Body of pancreas (tissue), 4 donors: ENCODE measurements around the gene ATG16L2. TPM values are rescaled to one million over a fixed set of nuclear protein-coding genes. Genes with fewer than 3 reads are reported as not detected.
"Not testable (repeated sequence)": the region's sequence is repeated elsewhere in the genome, so short reads cannot be mapped to it uniquely, and the experiment has no call there.

ENCODE experiments used
- ATAC-seq: fragments of 150-250 bp; one replicate; pipeline ENCODE4 v1.9.1; 2016
- DNase-seq, 4 donors: peaks; one replicate each; pipeline ENCODE4 v3.0.0-alpha.2; 2019
- H3K27ac ChIP-seq, 4 donors: fragments of 200-600 bp; sonication (generic); 1 replicate in 3 of 4; 2 replicates in 1 of 4; pipeline versions ENCODE4 v1.5.1 to v1.6.1; 2016 to 2019; ENCODE audit warnings: mild to moderate bottlenecking in 1 of 4, mixed read lengths in 1 of 4, moderate library complexity in 1 of 4
- H3K27me3 ChIP-seq, 2 donors: fragments of 200-600 bp; sonication (generic); one replicate each; pipeline ENCODE4 v1.6.0; 2016; ENCODE audit warnings: mild to moderate bottlenecking in 1 of 2
- H3K36me3 ChIP-seq, 2 donors: fragments of 200-600 bp; sonication (generic); replicated peaks in 1 of 2; 2 replicates each; pipeline ENCODE4 v1.5.1; 2016; ENCODE audit warnings: low read depth in 2 of 2; ENCODE audit not compliant: insufficient read depth in 1 of 2
- H3K4me1 ChIP-seq: fragments of 200-600 bp; sonication (generic); one replicate; pipeline ENCODE4 v1.6.0; 2016
- H3K4me3 ChIP-seq, 2 donors: fragments of 200-600 bp; sonication (generic); 1 replicate in 1 of 2; 2 replicates in 1 of 2; pipeline ENCODE4 v1.5.1; 2016 to 2019
- H3K9me3 ChIP-seq, 3 donors: fragments of 200-600 bp; sonication (generic); 1 replicate in 2 of 3; 2 replicates in 1 of 3; pipeline ENCODE4 v1.5.1; 2016
- CTCF ChIP-seq, 7 experiments: fragments of 450-650 bp in 4 of 7; fragments of 200-600 bp in 3 of 7; sonication (generic) in 3 of 7; IDR thresholded peaks; one replicate each; pipeline ENCODE4 v1.5.1; 2016 to 2019; ENCODE audit warnings: antibody characterized with exemption in 7 of 7
- POLR2A ChIP-seq, 3 donors: fragments of 450-650 bp; IDR thresholded peaks; one replicate each; pipeline ENCODE4 v1.6.1; 2016; ENCODE audit warnings: antibody characterized with exemption in 3 of 3, mild to moderate bottlenecking in 2 of 3
- WGBS, 2 donors: methylation state at CpG; one replicate each; pipeline ENCODE4 v1.1.5; 2017; 5-methylcytosine and 5-hydroxymethylcytosine counted together
- intact Hi-C: fragments of 100-400 bp; cut with DNase I; formaldehyde crosslinking; loops from one replicate; pipeline ENCODE4 v1.15.1; 2023
- total RNA-seq, 2 donors: library from RNA; depleted of rRNA; stranded (reverse); fragments of >200 nt; gene quantifications; one replicate each; pipeline ENCODE4 v1.1.0, GENCODE V29; 2016

Gene ATG16L2
- total RNA-seq, 2 donors from 2014 or later, result 27.5 to 28.3 TPM

GRCh38 chr11:72856551-72857345 lies 42.5 kb downstream of the ATG16L2 start:
- Histone ChIP-seq H3K9me3 (no peaks in the 10 kb centered on the region), H3K36me3 (no peaks in the 10 kb centered on the region), H3K4me3 (no peak overlapping the region), H3K4me1 (peaks cover 7% of the 10 kb centered on the region), H3K27ac (no peak overlapping the region), H3K27me3 (no peaks in the 10 kb centered on the region)
- no peak for ATAC-seq
- no peak for DNase-seq
- intact Hi-C loops, result no loop called here
- no peak for TF ChIP-seq POLR2A (IDR thresholded peaks at IDR 0.05)
- no peak for TF ChIP-seq CTCF (IDR thresholded peaks at IDR 0.05)
- WGBS, 2 donors, result 6 to 7% methylated on average over 3 of the region's 3 CpGs

GRCh38 chr11:72858267-72858666 lies 44.1 kb downstream of the ATG16L2 start:
- not testable (repeated sequence) for DNase-seq, ATAC-seq, H3K9me3 ChIP-seq

GRCh38 chr11:72859126-72859525 lies 44.9 kb downstream of the ATG16L2 start:
- ATAC-seq (no peak), DNase-seq (no peak)
- WGBS, 2 donors, result 92 to 96% methylated on average over 3 of the region's 3 CpGs
- Histone ChIP-seq H3K27me3 (no peaks in the 10 kb centered on the region), H3K27ac (no peak overlapping the region), H3K36me3 (no peaks in the 10 kb centered on the region), H3K9me3 (no peaks in the 10 kb centered on the region), H3K4me1 (peaks cover 12% of the 10 kb centered on the region), H3K4me3 (no peak overlapping the region)
- intact Hi-C loops, result no loop called here
- TF ChIP-seq CTCF (IDR thresholded peaks at IDR 0.05) (no peak), POLR2A (IDR thresholded peaks at IDR 0.05) (no peak)

More at GRCh38 chr11:72858267-72858666, 44.1 kb downstream of the ATG16L2 start:
- H3K4me1 ChIP-seq, result peaks cover 12% of the 10 kb centered on the region
- H3K27ac ChIP-seq, H3K27me3 ChIP-seq, H3K4me3 ChIP-seq, intact Hi-C loops, H3K36me3 ChIP-seq: not testable (repeated sequence)
- WGBS, 2 donors, result 100% methylated on average over 2 of the region's 2 CpGs

GRCh38 chr11:72860010-72860409 lies 45.8 kb downstream of the ATG16L2 start:
- DNase-seq (no peak), ATAC-seq (no peak)
- H3K36me3 ChIP-seq, result no peaks in the 10 kb centered on the region
- H3K27ac ChIP-seq, result no peak overlapping the region
- no peaks in the 10 kb centered on the region for H3K27me3 ChIP-seq
- intact Hi-C loops, result no loop called here
- H3K4me1 ChIP-seq, result peaks cover 17% of the 10 kb centered on the region
- WGBS, 2 donors, result 85 to 91% methylated on average over 4 of the region's 4 CpGs
- no peak overlapping the region for H3K4me3 ChIP-seq
- no peak for TF ChIP-seq POLR2A (IDR thresholded peaks at IDR 0.05)
- TF ChIP-seq CTCF (IDR thresholded peaks at IDR 0.05), result no peak
- H3K9me3 ChIP-seq, result no peaks in the 10 kb centered on the region

GRCh38 chr11:72860592-72860991 lies 46.4 kb downstream of the ATG16L2 start:
- ATAC-seq (no peak), DNase-seq (no peak)
- Histone ChIP-seq H3K36me3 (no peaks in the 10 kb centered on the region), H3K4me3 (no peak overlapping the region), H3K9me3 (no peaks in the 10 kb centered on the region), H3K4me1 (peaks cover 18% of the 10 kb centered on the region), H3K27ac (no peak overlapping the region), H3K27me3 (no peaks in the 10 kb centered on the region)
- intact Hi-C loops, result no loop called here
- no peak for TF ChIP-seq POLR2A (IDR thresholded peaks at IDR 0.05)
- no peak for TF ChIP-seq CTCF (IDR thresholded peaks at IDR 0.05)
- WGBS, 2 donors, result 95% methylated on average over 4 of the region's 4 CpGs
